OCI-LY7 (cell line): ENCODE results near the gene LGI1. TPM values are rescaled to one million over a fixed set of nuclear protein-coding genes. Genes with fewer than 3 reads are reported as not detected.

Experiments used
- BruUV-seq: library from RNA; stranded (reverse); fragments of 400-500 nt; replicated peaks from 2 replicates; lab custom pipeline; 2021; lab: Mats Ljungman, UMichigan
- CTCF ChIA-PET: fragments of 300-600 bp; sonication (Branson Sonifier 250); formaldehyde crosslinking; loops from one replicate; lab custom pipeline; 2022; ENCODE audit warnings: antibody characterized with exemption; ENCODE audit not compliant: unreplicated experiment; lab: Charles Lee
- POLR2A ChIA-PET: fragments of 300-600 bp; sonication (Branson Sonifier 250); formaldehyde crosslinking; loops from one replicate; lab custom pipeline; 2022; ENCODE audit warnings: antibody characterized with exemption; lab: Charles Lee
- DNase-seq: peaks from one replicate; pipeline ENCODE4 v3.0.0-alpha.2; 2015; ENCODE audit warnings: low spot score
- H2AFZ ChIP-seq: fragments of 200-600 bp; sonication (generic), shearing (Covaris generic); 2 replicates; pipeline ENCODE4 v1.6.1; 2014; ENCODE audit warnings: mild to moderate bottlenecking, antibody characterized with exemption, low read length, moderate library complexity
- H3K27ac ChIP-seq: fragments of 200-600 bp; sonication (generic); 2 replicates; pipeline ENCODE4 v1.5.1; 2014; ENCODE audit warnings: mixed run types, low read depth, mild to moderate bottlenecking, moderate library complexity, low read length, inconsistent platforms; ENCODE audit not compliant: poor library complexity, severe bottlenecking
- H3K36me3 ChIP-seq: fragments of 200-600 bp; sonication (generic); 2 replicates; pipeline ENCODE4 v1.6.1; 2014; ENCODE audit warnings: mild to moderate bottlenecking, antibody characterized with exemption, low read length, moderate library complexity, mixed read lengths; ENCODE audit not compliant: insufficient read depth
- H3K4me1 ChIP-seq: fragments of 200-600 bp; sonication (generic); 2 replicates; pipeline ENCODE4 v1.5.1; 2014; ENCODE audit warnings: mild to moderate bottlenecking, low read length; ENCODE audit not compliant: insufficient read depth, poor library complexity, severe bottlenecking
- H3K4me2 ChIP-seq: fragments of 200-600 bp; sonication (generic); 2 replicates; pipeline ENCODE4 v1.6.1; 2014; ENCODE audit warnings: mild to moderate bottlenecking, low read length
- H3K4me3 ChIP-seq: fragments of 200-600 bp; sonication (generic); 2 replicates; pipeline ENCODE4 v1.5.1; 2014; ENCODE audit warnings: mild to moderate bottlenecking, low read depth, low read length; ENCODE audit not compliant: poor library complexity, severe bottlenecking
- H3K79me2 ChIP-seq: fragments of 200-600 bp; sonication (generic); 2 replicates; pipeline ENCODE4 v1.6.1; 2016; ENCODE audit warnings: low read depth, mild to moderate bottlenecking, low read length, moderate library complexity, mixed read lengths; ENCODE audit not compliant: insufficient read depth
- H3K9me2 ChIP-seq: fragments of 200-600 bp; sonication (generic); 2 replicates; pipeline ENCODE4 v1.6.1; 2016; ENCODE audit warnings: mild to moderate bottlenecking, low read length, mixed read lengths; ENCODE audit not compliant: insufficient read depth
- H3K9me3 ChIP-seq: fragments of 200-600 bp; sonication (generic); 2 replicates; pipeline ENCODE4 v1.6.1; 2014; ENCODE audit warnings: mild to moderate bottlenecking, mixed run types, low read length, mixed read lengths
- H4K20me1 ChIP-seq: fragments of 200-600 bp; sonication (generic); 2 replicates; pipeline ENCODE4 v1.6.1; 2014; ENCODE audit warnings: mild to moderate bottlenecking, antibody characterized with exemption, low read length, moderate library complexity, mixed read lengths; ENCODE audit not compliant: insufficient read depth
- EZH2phosphoT487 ChIP-seq: fragments of 200-600 bp; sonication (generic); IDR thresholded peaks from 2 replicates; pipeline ENCODE4 v1.6.1; 2018; ENCODE audit warnings: low read depth, borderline replicate concordance, mild to moderate bottlenecking, mixed run types, antibody characterized with exemption, low read length, moderate library complexity, mixed read lengths
- intact Hi-C: fragments of 100-400 bp; cut with micrococcal nuclease; formaldehyde crosslinking; loops from one replicate; pipeline ENCODE4 v1.10.0; 2022; ENCODE audit not compliant: unreplicated experiment
- total RNA-seq, 2 experiments: library from RNA; depleted of rRNA in 1 of 2; stranded (reverse); fragments of >200 nt in 1 of 2; shearing (Covaris generic) in 1 of 2; gene quantifications; 2 replicates each; pipeline ENCODE4 v1.2.3, GENCODE V29; 2014 to 2022
- TF ChIP-seq, protein P1 (sequence below): fragments of 200-600 bp; sonication (generic); conservative IDR thresholded peaks from 2 replicates; pipeline ENCODE4 v1.5.1; 2014; ENCODE audit warnings: mild to moderate bottlenecking, antibody characterized with exemption, low read length, moderate library complexity, mixed read lengths

The LGI1 gene
- total RNA-seq, 2 experiments from 2014 or later: 0.41 TPM; not detected in 1

DNA sequence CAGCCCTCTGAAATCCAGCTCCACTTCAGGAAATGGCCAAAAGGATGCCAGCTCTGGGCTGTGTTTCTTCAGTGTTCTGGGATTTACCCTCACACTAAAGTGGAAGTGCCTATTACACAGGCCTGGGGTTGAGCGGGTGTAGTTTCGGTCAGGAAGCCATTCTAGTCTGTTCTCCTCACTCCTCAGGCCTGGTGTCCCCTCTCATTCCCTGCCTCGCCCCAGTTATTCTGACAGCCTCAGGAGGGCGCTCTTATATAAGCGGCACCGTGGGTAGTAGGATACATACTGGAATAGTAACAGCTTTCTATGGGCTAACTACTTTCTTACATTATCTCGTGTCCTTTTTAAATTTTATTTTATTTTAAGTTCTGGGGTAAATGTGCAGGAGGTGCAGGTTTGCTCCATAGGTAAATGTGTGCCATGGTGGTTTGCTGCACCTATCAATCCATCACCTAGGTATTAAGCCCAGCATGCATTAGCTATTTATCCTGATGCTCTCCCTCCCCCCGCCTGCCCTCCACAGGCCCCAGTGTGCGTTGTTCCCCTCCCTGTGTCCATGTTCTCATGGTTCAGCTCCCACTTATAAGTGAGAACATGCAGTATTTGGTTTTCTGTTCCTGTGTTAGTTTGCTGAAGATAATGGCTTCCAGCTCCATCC lies 12.2 kb upstream of the LGI1 start:
- ChIA-PET CTCF (interaction anchor here (1.1 kb wide), 1 partner anchor 43 kb away, joined by 4 read pairs; the partner anchor contains the start of gene FRA10AC1), POLR2A (interaction anchor here (1.2 to 1.5 kb wide), 2 partner anchors 16 to 43 kb away, joined by 3 to 5 read pairs; partner anchors contain the start of gene FRA10AC1)
- no peak overlapping the region for H3K27ac ChIP-seq
- H3K4me1 ChIP-seq: peaks cover 12% of the 10 kb centered on the region
- H3K9me2 ChIP-seq: no peaks in the 10 kb centered on the region
- no peak overlapping the region for H2AFZ ChIP-seq
- no peaks in the 10 kb centered on the region for H3K36me3 ChIP-seq
- H3K4me3 ChIP-seq: no peak overlapping the region
- H3K4me2 ChIP-seq: no peak overlapping the region
- no peak for TF ChIP-seq EZH2phosphoT487
- TF ChIP-seq, protein P1, sequence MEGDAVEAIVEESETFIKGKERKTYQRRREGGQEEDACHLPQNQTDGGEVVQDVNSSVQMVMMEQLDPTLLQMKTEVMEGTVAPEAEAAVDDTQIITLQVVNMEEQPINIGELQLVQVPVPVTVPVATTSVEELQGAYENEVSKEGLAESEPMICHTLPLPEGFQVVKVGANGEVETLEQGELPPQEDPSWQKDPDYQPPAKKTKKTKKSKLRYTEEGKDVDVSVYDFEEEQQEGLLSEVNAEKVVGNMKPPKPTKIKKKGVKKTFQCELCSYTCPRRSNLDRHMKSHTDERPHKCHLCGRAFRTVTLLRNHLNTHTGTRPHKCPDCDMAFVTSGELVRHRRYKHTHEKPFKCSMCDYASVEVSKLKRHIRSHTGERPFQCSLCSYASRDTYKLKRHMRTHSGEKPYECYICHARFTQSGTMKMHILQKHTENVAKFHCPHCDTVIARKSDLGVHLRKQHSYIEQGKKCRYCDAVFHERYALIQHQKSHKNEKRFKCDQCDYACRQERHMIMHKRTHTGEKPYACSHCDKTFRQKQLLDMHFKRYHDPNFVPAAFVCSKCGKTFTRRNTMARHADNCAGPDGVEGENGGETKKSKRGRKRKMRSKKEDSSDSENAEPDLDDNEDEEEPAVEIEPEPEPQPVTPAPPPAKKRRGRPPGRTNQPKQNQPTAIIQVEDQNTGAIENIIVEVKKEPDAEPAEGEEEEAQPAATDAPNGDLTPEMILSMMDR: peak; percentile 63
- H3K79me2 ChIP-seq: no peaks in the 10 kb centered on the region
- no peaks in the 10 kb centered on the region for H3K9me3 ChIP-seq
- peak; percentile 19 for DNase-seq
- intact Hi-C loops: loop anchor here (5.0 kb wide), 1 partner anchor 72 kb away; no protein-coding TSS in a partner anchor
- BruUV-seq: no TSS peak
- H4K20me1 ChIP-seq: no peaks in the 10 kb centered on the region

DNA sequence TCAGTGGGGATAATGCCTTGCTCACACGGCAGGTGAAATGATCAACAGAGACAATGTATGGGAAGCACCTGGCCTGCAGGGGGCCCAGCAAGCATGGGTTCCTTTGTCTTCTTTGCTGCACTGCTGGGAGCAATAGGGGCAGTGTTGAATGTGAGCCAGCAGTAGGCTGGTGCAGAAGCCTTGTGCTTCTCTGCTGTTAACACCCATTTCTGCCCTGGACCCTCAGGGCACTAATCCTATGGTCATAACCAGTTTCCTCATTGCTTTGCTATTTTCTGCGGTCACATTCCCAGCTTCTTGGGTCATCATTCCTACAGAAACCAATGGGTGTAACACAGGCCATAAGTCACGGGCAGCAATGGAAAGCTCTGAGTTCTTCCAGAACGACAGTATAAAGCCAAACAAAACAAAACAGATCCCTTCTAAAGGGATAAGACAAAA lies 10.9 kb upstream of the LGI1 start:
- H3K4me3 ChIP-seq: no peak overlapping the region
- H3K27ac ChIP-seq: no peak overlapping the region
- H3K36me3 ChIP-seq: no peaks in the 10 kb centered on the region
- H3K9me2 ChIP-seq: no peaks in the 10 kb centered on the region
- no peaks in the 10 kb centered on the region for H4K20me1 ChIP-seq
- H3K4me2 ChIP-seq: no peak overlapping the region
- ChIA-PET POLR2A (interaction anchor here (0.6 to 0.8 kb wide), 4 partner anchors 8 to 1717 kb away, joined by 3 to 5 read pairs (median 4); no protein-coding TSS in a partner anchor), CTCF (no interaction called here)
- peaks cover 12% of the 10 kb centered on the region for H3K4me1 ChIP-seq
- no TSS peak for BruUV-seq
- intact Hi-C loops: loop anchor here (5.0 kb wide), 1 partner anchor 70 kb away; no protein-coding TSS in a partner anchor
- no peak overlapping the region for H2AFZ ChIP-seq
- DNase-seq: peak; percentile 45
- TF ChIP-seq EZH2phosphoT487: no peak
- TF ChIP-seq, protein P1: peak; percentile 74
- no peaks in the 10 kb centered on the region for H3K79me2 ChIP-seq
- no peaks in the 10 kb centered on the region for H3K9me3 ChIP-seq
